Nucleus accumbens (tissue), 56 donors: Measurements from ENCODE around the gene SHPK.
A peak's percentile ranks its signal among the peaks of the same experiment; 100 is the strongest.

Experiments used
- DNase-seq, 56 donors: peaks; one replicate each; lab custom pipeline; 2025; lab: John Stamatoyannopoulos, UW

The SHPK gene

GRCh38 chr17:3636154-3636907 lies at the start of gene SHPK, which contains the start of gene CTNS:
SHPK (minus strand) TSS chr17:3636250; CDS start chr17:3636219, 31 bp downstream.
CTNS (plus strand) TSS chr17:3636760; CDS start chr17:3640207, 3,447 bp downstream.
- DNase-seq, result peak; percentile 68 to 98 (median 96)

GRCh38 chr17:3685174-3685573 lies 49.1 kb upstream of the SHPK start:
- no peak for DNase-seq

GRCh38 chr17:3683054-3683511 lies 47.0 kb upstream of the SHPK start:
- peak in 2 of 56 donors; percentile 28 to 37 for DNase-seq

GRCh38 chr17:3682033-3682432 lies 46.0 kb upstream of the SHPK start:
- no peak for DNase-seq

GRCh38 chr17:3681565-3681964 lies 45.5 kb upstream of the SHPK start:
- DNase-seq, result no peak

- DNase-seq, result no peak
These were observed 45.0 kb upstream of the SHPK start for GRCh38 chr17:3681057-3681456.

GRCh38 chr17:3679531-3680126 lies 43.6 kb upstream of the SHPK start:
- no peak for DNase-seq

GRCh38 chr17:3678821-3679530 lies 42.9 kb upstream of the SHPK start:
- no peak for DNase-seq

- no peak for DNase-seq
These were observed 42.2 kb upstream of the SHPK start for GRCh38 chr17:3678095-3678820.

- DNase-seq, result no peak
These were observed 39.8 kb upstream of the SHPK start for GRCh38 chr17:3675886-3676285.

- no peak for DNase-seq
These were observed 36.5 kb upstream of the SHPK start for GRCh38 chr17:3672571-3672970.

GRCh38 chr17:3669548-3669947 lies 33.5 kb upstream of the SHPK start:
- DNase-seq, result no peak

- DNase-seq, result no peak
These were observed 33.0 kb upstream of the SHPK start for GRCh38 chr17:3669085-3669347.

- DNase-seq, result peak; percentile 61 to 100 (median 97)
These were observed 32.4 kb upstream of the SHPK start, which contains the start of the genes EMC6 and TAX1BP3 for GRCh38 chr17:3668279-3669084. EMC6 (plus strand) TSS chr17:3668812; CDS start chr17:3669147, 335 bp downstream. TAX1BP3 (minus strand) TSS chr17:3668578; CDS start chr17:3668526, 52 bp downstream.

- DNase-seq, result peak in 31 of 56 donors; percentile 22 to 83 (median 70)
These were observed 31.6 kb upstream of the SHPK start for GRCh38 chr17:3667366-3668278.

- DNase-seq, result no peak
These were observed 30.5 kb upstream of the SHPK start for GRCh38 chr17:3666516-3666915.

GRCh38 chr17:3665834-3666233 lies 29.8 kb upstream of the SHPK start:
- DNase-seq, result peak in 29 of 56 donors; percentile 10 to 64 (median 33)

- DNase-seq, result no peak
These were observed 27.3 kb upstream of the SHPK start for GRCh38 chr17:3663102-3664011.
